ENCODE measurements around the gene MS4A10. TPM values are rescaled to one million over a fixed set of nuclear protein-coding genes. Genes with fewer than 3 reads are reported as not detected.

MS4A10 gene
- total and polyA plus RNA-seq, 2 of the 8 experiments (the other 6 are each of a cell fraction or from before 2014, with no cell fraction given), result not detected

GRCh38 chr11:60747359-60747873, 37.7 kb upstream of the MS4A10 start:
- no peak overlapping the region for H2BK120ac ChIP-seq (replicated peaks; ENCODE audit: low read depth, low read length)
- H3K4ac ChIP-seq (replicated peaks; ENCODE audit: insufficient read length, low read depth, low read length), result peak overlapping the region; percentile 21
- POLR2A ChIA-PET (ENCODE audit: partially characterized antibody), result no interaction called here
- H3K4me1 ChIP-seq (replicated peaks in 1 of 4; ENCODE audit: control insufficient read depth in 3 of 4, insufficient read depth in 4 of 4, low read length in 3 of 4), result no peaks in the 10 kb centered on the region
- no peak overlapping the region for H3K4me3 ChIP-seq (ENCODE audit: extremely low read depth in 1 of 4, insufficient read depth in 2 of 4, low read depth in 3 of 4, low read length in 4 of 4)
- H3K56ac ChIP-seq (replicated peaks; ENCODE audit: insufficient read length, low read depth, low read length), result no peak overlapping the region
- no peak overlapping the region for H4K5ac ChIP-seq (ENCODE audit: insufficient read length, low read depth, low read length)
- H2BK15ac ChIP-seq (ENCODE audit: low read length), result no peak overlapping the region
- H2AK5ac ChIP-seq (ENCODE audit: low read depth, low read length), result no peak overlapping the region
- H3K36me3 ChIP-seq (ENCODE audit: control insufficient read depth in 2 of 4, insufficient read depth in 4 of 4, low read length in 3 of 4), result no peaks in the 10 kb centered on the region
- no peaks in the 10 kb centered on the region for H3K27me3 ChIP-seq (replicated peaks in 1 of 4; ENCODE audit: control insufficient read depth in 3 of 4, extremely low read depth in 1 of 4, insufficient read depth in 3 of 4, low read length in 3 of 4)
- no peak overlapping the region for H3K9ac ChIP-seq (replicated peaks in 1 of 4; ENCODE audit: extremely low read depth in 1 of 4, low read depth in 3 of 4, low read length in 3 of 4)
- no peak overlapping the region for H4K91ac ChIP-seq (replicated peaks; ENCODE audit: insufficient read length, low read length)
- H3K23ac ChIP-seq (ENCODE audit: insufficient read length), result no peak overlapping the region
- 90% methylated on average over 14 of the region's 14 CpGs; no CpG with 5 or more reads in 1 of the 2 experiments for WGBS, 2 experiments (ENCODE audit: extremely low coverage in 1 of 2, insufficient coverage in 1 of 2, insufficient read length in 1 of 2, insufficient replicate concordance in 2 of 2, low coverage in 1 of 2, low lambda C conversion rate in 2 of 2, missing lambda C conversion rate in 1 of 2)
- no peak overlapping the region; the same call in 1 of the 2 replicates for H2BK12ac ChIP-seq (ENCODE audit: low read depth, low read length)
- CTCF ChIA-PET (ENCODE audit: partially characterized antibody), result interaction anchor here (0.8 to 2.9 kb wide), 7 partner anchors 8 to 483 kb away, joined by 3 to 18 read pairs (median 3); partner anchors contain the start of gene MS4A15
- H3K27ac ChIP-seq (ENCODE audit: low read depth, low read length), result no peak overlapping the region
- peaks cover 0 to 3% of the 10 kb centered on the region in 2 experiments; a peak in 1 of 4 replicates for H3K9me3 ChIP-seq (ENCODE audit: insufficient read depth in 2 of 2, low read depth in 1 of 2, low read length in 1 of 2)
- no peaks in the 10 kb centered on the region for H3K79me1 ChIP-seq (ENCODE audit: low read depth, low read length)
- H2AFZ ChIP-seq (ENCODE audit: low read length), result no peak overlapping the region
- H3K14ac ChIP-seq (ENCODE audit: insufficient read length), result no peak overlapping the region
- no peak overlapping the region for H2BK5ac ChIP-seq (ENCODE audit: low read depth, low read length)
- no peak overlapping the region for H3K4me2 ChIP-seq (ENCODE audit: insufficient read depth in 1 of 2, low read depth in 2 of 2, low read length in 2 of 2)
- H2BK20ac ChIP-seq (ENCODE audit: low read length), result no peak overlapping the region
- H4K8ac ChIP-seq (ENCODE audit: extremely low read depth, insufficient read depth, low read length), result no peak overlapping the region; the same call in 1 of the 2 replicates
- no peak for DNase-seq (ENCODE audit: low read depth in 1 of 2, low spot score in 2 of 2)
- FAIRE-seq, result no peak
- no peak overlapping the region for H3K18ac ChIP-seq (ENCODE audit: extremely low read depth, low read length)
- no peaks in the 10 kb centered on the region for H3K23me2 ChIP-seq (ENCODE audit: low read depth, low read length)
- H3K79me2 ChIP-seq (ENCODE audit: control insufficient read depth in 1 of 2, insufficient read depth in 2 of 2, low read length in 2 of 2), result no peaks in the 10 kb centered on the region
- H4K20me1 ChIP-seq (replicated peaks in 1 of 2; ENCODE audit: control insufficient read depth in 1 of 2, insufficient read depth in 2 of 2, low read length in 2 of 2), result peaks cover 0 to 4% of the 10 kb centered on the region in 2 experiments
- TF ChIP-seq NANOG (IDR thresholded peaks at IDR 0.05; ENCODE audit: insufficient read depth, low read depth, low read length, poor library complexity, severe bottlenecking) (no peak), CHD1 (IDR thresholded peaks at IDR 0.05; ENCODE audit: low read depth, low read length) (no peak), RNF2 (IDR thresholded peaks at IDR 0.05; ENCODE audit: borderline replicate concordance, low read depth, low read length, missing control alignments, poor library complexity, severe bottlenecking) (no peak), MAX (IDR thresholded peaks at IDR 0.05) (no peak), MAFK (IDR thresholded peaks at IDR 0.05; ENCODE audit: low read depth, low read length) (no peak), SIRT6 (IDR thresholded peaks at IDR 0.05; ENCODE audit: low read length) (no peak), E2F6 (IDR thresholded peaks at IDR 0.05) (no peak), POLR2A (IDR thresholded peaks at IDR 0.05; ENCODE audit: control extremely low read depth in 1 of 2, low read depth in 2 of 2, low read length in 2 of 2) (no peak), SP1 (IDR thresholded peaks at IDR 0.05; ENCODE audit: low read depth, low read length) (no peak), EZH2 (IDR thresholded peaks at IDR 0.05; ENCODE audit: low read depth, low read length, severe bottlenecking) (no peak), EGR1 (IDR thresholded peaks at IDR 0.05; ENCODE audit: borderline replicate concordance, low read depth, low read length) (no peak), POU5F1 (IDR thresholded peaks at IDR 0.05; ENCODE audit: low read depth, low read length) (no peak), PHF8 (conservative IDR thresholded peaks at IDR 0.05; ENCODE audit: low read depth, low read length) (no peak)

Measured in H1 (cell line).